ENCODE results near the gene DSCAM.

- TF ChIP-seq TAF1 (IDR thresholded peaks at IDR 0.05; ENCODE audit: borderline replicate concordance, low read depth, low read length) (no peak), MYC (IDR thresholded peaks at IDR 0.05; ENCODE audit: insufficient read depth, insufficient read length, insufficient replicate concordance, low read length, severe bottlenecking) (no peak), RFX5 (IDR thresholded peaks at IDR 0.05; ENCODE audit: low read depth, low read length) (no peak), MXI1 (IDR thresholded peaks at IDR 0.05; ENCODE audit: low read depth, low read length) (no peak), BCL3 (IDR thresholded peaks at IDR 0.05; ENCODE audit: borderline replicate concordance, insufficient read depth, low read depth, low read length, poor library complexity, severe bottlenecking) (no peak), RAD51 (IDR thresholded peaks at IDR 0.05) (no peak), HDAC2 (IDR thresholded peaks at IDR 0.05) (no peak)
- TF ChIP-seq, protein P1, sequence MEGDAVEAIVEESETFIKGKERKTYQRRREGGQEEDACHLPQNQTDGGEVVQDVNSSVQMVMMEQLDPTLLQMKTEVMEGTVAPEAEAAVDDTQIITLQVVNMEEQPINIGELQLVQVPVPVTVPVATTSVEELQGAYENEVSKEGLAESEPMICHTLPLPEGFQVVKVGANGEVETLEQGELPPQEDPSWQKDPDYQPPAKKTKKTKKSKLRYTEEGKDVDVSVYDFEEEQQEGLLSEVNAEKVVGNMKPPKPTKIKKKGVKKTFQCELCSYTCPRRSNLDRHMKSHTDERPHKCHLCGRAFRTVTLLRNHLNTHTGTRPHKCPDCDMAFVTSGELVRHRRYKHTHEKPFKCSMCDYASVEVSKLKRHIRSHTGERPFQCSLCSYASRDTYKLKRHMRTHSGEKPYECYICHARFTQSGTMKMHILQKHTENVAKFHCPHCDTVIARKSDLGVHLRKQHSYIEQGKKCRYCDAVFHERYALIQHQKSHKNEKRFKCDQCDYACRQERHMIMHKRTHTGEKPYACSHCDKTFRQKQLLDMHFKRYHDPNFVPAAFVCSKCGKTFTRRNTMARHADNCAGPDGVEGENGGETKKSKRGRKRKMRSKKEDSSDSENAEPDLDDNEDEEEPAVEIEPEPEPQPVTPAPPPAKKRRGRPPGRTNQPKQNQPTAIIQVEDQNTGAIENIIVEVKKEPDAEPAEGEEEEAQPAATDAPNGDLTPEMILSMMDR (IDR thresholded peaks at IDR 0.05 in 2 of 3, conservative IDR thresholded peaks at IDR 0.05 in 1 of 3; ENCODE audit: control insufficient read depth in 2 of 3, extremely low read depth in 1 of 3, insufficient read depth in 1 of 3, low read depth in 3 of 3, low read length in 3 of 3): no peak
Observed at GRCh38 chr21:40015818-40016217, 831.1 kb downstream of the DSCAM start.

Data from GM12878 (cell line).